ENCODE measurements around the gene ENTPD7. TPM values are rescaled to one million over a fixed set of nuclear protein-coding genes. Genes with fewer than 3 reads are reported as not detected.

ENTPD7 gene
- polyA plus RNA-seq, 1 donor from 2014 or later, result 4.1 TPM

DNA sequence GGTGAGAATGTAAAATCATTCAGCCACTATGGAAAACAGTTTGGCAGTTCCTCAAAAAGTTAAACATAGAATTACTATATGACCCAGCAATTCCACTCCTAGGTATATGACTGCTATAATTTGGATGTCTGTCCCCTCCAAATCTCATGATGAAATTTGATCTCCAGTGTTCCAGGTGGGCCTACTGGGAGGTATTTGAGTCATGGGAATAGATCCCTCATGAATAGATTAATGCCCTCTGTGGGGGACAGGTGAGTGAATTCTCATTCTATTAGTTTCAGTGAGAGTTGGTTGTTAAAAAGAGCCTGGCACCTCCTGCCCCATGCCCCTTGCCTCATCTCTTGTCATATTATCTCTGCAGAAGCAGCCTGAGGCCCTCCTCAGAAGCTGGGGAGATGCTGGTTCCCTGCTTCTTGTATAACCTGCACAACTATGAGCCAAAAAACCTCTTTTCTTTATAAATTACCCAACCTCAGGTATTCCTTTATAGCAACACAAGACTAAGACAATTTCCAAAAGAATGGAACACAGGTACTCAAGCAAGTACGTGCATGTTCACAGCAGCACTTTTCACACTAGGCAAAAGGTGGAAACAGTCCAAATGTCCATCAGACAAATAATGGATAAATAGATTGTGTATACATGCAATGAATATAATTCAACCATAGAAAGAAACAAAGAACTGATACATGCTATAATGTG is 30.2 kb upstream of the ENTPD7 start:
- no peaks in the 10 kb centered on the region for H3K9me3 ChIP-seq (ENCODE audit: low read length)
- no peaks in the 10 kb centered on the region for H3K79me2 ChIP-seq (replicated peaks; ENCODE audit: insufficient read depth, low read length)
- no peak overlapping the region for H3K9ac ChIP-seq (ENCODE audit: low read length)
- H3F3A ChIP-seq (ENCODE audit: insufficient read depth, low read length, poor library complexity, severe bottlenecking), result no peaks in the 10 kb centered on the region
- TF ChIP-seq, protein P1, sequence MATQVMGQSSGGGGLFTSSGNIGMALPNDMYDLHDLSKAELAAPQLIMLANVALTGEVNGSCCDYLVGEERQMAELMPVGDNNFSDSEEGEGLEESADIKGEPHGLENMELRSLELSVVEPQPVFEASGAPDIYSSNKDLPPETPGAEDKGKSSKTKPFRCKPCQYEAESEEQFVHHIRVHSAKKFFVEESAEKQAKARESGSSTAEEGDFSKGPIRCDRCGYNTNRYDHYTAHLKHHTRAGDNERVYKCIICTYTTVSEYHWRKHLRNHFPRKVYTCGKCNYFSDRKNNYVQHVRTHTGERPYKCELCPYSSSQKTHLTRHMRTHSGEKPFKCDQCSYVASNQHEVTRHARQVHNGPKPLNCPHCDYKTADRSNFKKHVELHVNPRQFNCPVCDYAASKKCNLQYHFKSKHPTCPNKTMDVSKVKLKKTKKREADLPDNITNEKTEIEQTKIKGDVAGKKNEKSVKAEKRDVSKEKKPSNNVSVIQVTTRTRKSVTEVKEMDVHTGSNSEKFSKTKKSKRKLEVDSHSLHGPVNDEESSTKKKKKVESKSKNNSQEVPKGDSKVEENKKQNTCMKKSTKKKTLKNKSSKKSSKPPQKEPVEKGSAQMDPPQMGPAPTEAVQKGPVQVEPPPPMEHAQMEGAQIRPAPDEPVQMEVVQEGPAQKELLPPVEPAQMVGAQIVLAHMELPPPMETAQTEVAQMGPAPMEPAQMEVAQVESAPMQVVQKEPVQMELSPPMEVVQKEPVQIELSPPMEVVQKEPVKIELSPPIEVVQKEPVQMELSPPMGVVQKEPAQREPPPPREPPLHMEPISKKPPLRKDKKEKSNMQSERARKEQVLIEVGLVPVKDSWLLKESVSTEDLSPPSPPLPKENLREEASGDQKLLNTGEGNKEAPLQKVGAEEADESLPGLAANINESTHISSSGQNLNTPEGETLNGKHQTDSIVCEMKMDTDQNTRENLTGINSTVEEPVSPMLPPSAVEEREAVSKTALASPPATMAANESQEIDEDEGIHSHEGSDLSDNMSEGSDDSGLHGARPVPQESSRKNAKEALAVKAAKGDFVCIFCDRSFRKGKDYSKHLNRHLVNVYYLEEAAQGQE (IDR thresholded peaks at IDR 0.05; ENCODE audit: borderline replicate concordance), result no peak
- TF ChIP-seq POLR2AphosphoS5 (IDR thresholded peaks at IDR 0.05) (no peak), SMC3 (conservative IDR thresholded peaks at IDR 0.05; ENCODE audit: poor library complexity) (no peak), EZH2 (IDR thresholded peaks at IDR 0.05; ENCODE audit: borderline replicate concordance, insufficient read depth, low read length, poor library complexity, severe bottlenecking) (no peak), TAF1 (IDR thresholded peaks at IDR 0.05; ENCODE audit: low read depth) (no peak), RAD21 (conservative IDR thresholded peaks at IDR 0.05) (no peak), EP300 (conservative IDR thresholded peaks at IDR 0.05; ENCODE audit: poor library complexity, severe bottlenecking) (no peak), MXI1 (conservative IDR thresholded peaks at IDR 0.05; ENCODE audit: poor library complexity, severe bottlenecking) (no peak)
- TF ChIP-seq, protein P2, sequence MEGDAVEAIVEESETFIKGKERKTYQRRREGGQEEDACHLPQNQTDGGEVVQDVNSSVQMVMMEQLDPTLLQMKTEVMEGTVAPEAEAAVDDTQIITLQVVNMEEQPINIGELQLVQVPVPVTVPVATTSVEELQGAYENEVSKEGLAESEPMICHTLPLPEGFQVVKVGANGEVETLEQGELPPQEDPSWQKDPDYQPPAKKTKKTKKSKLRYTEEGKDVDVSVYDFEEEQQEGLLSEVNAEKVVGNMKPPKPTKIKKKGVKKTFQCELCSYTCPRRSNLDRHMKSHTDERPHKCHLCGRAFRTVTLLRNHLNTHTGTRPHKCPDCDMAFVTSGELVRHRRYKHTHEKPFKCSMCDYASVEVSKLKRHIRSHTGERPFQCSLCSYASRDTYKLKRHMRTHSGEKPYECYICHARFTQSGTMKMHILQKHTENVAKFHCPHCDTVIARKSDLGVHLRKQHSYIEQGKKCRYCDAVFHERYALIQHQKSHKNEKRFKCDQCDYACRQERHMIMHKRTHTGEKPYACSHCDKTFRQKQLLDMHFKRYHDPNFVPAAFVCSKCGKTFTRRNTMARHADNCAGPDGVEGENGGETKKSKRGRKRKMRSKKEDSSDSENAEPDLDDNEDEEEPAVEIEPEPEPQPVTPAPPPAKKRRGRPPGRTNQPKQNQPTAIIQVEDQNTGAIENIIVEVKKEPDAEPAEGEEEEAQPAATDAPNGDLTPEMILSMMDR (IDR thresholded peaks at IDR 0.05; ENCODE audit: poor library complexity, severe bottlenecking), result no peak
- H3K36me3 ChIP-seq (ENCODE audit: insufficient read depth, low read length), result no peaks in the 10 kb centered on the region
- H2AFZ ChIP-seq (ENCODE audit: low read depth, low read length), result no peak overlapping the region
- no peak overlapping the region for H3K4me2 ChIP-seq (ENCODE audit: low read length)
- H3K9me2 ChIP-seq (ENCODE audit: insufficient read depth, low read length), result no peaks in the 10 kb centered on the region
- H3K27me3 ChIP-seq (ENCODE audit: insufficient read depth, low read depth, low read length), result no peaks in the 10 kb centered on the region
- H3K4me3 ChIP-seq (ENCODE audit: low read length), result no peak overlapping the region
- H4K20me1 ChIP-seq (ENCODE audit: insufficient read depth), result no peaks in the 10 kb centered on the region
- H3K27ac ChIP-seq (ENCODE audit: low read length), result no peak overlapping the region

DNA sequence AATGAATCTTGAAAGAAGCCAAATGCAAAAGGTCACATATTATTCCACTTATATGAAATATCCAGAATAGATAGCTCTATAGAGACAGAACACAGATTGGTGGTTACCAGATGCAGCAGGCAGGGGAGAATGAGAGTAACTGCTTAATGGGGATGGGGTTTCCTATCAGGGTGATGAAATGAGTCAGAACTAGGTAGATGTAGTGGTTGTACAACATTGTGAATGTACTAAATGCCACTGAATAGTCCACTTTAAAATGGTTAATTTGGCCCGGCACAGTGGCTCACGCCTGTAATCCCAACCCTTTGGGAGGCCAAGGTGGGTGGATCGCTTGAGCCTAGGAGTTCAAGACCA is 29.7 kb upstream of the ENTPD7 start:
- Histone ChIP-seq H3F3A (ENCODE audit: insufficient read depth, low read length, poor library complexity, severe bottlenecking) (no peaks in the 10 kb centered on the region), H3K4me2 (ENCODE audit: low read length) (no peak overlapping the region), H3K27ac (ENCODE audit: low read length) (no peak overlapping the region), H3K79me2 (replicated peaks; ENCODE audit: insufficient read depth, low read length) (no peaks in the 10 kb centered on the region), H3K4me3 (ENCODE audit: low read length) (no peak overlapping the region), H4K20me1 (ENCODE audit: insufficient read depth) (no peaks in the 10 kb centered on the region), H3K9me2 (ENCODE audit: insufficient read depth, low read length) (no peaks in the 10 kb centered on the region), H2AFZ (ENCODE audit: low read depth, low read length) (no peak overlapping the region), H3K9me3 (ENCODE audit: low read length) (no peaks in the 10 kb centered on the region), H3K9ac (ENCODE audit: low read length) (no peak overlapping the region), H3K27me3 (ENCODE audit: insufficient read depth, low read depth, low read length) (no peaks in the 10 kb centered on the region), H3K36me3 (ENCODE audit: insufficient read depth, low read length) (no peaks in the 10 kb centered on the region)
- no peak for TF ChIP-seq SMC3 (conservative IDR thresholded peaks at IDR 0.05; ENCODE audit: poor library complexity)
- no peak for TF ChIP-seq RAD21 (conservative IDR thresholded peaks at IDR 0.05)
- no peak for TF ChIP-seq EP300 (conservative IDR thresholded peaks at IDR 0.05; ENCODE audit: poor library complexity, severe bottlenecking)
- no peak for TF ChIP-seq EZH2 (IDR thresholded peaks at IDR 0.05; ENCODE audit: borderline replicate concordance, insufficient read depth, low read length, poor library complexity, severe bottlenecking)
- no peak for TF ChIP-seq TAF1 (IDR thresholded peaks at IDR 0.05; ENCODE audit: low read depth)
- no peak for TF ChIP-seq MXI1 (conservative IDR thresholded peaks at IDR 0.05; ENCODE audit: poor library complexity, severe bottlenecking)
- TF ChIP-seq POLR2AphosphoS5 (IDR thresholded peaks at IDR 0.05), result no peak
- TF ChIP-seq, protein P2 (IDR thresholded peaks at IDR 0.05; ENCODE audit: poor library complexity, severe bottlenecking), result no peak
- TF ChIP-seq, protein P1 (IDR thresholded peaks at IDR 0.05; ENCODE audit: borderline replicate concordance), result no peak

Measured in neural cell (in vitro differentiated cells).